Measurements from ENCODE around the gene FXR1.
"Not testable (repeated sequence)": the region's sequence is repeated elsewhere in the genome, so short reads cannot be mapped to it uniquely, and the experiment has no call there.

Gene FXR1

GRCh38 chr3:180934638-180935037 lies 22.2 kb downstream of the FXR1 start:
- no peak for DNase-seq (ENCODE audit: low read depth)

GRCh38 chr3:180940826-180941225 lies 28.4 kb downstream of the FXR1 start:
- no peak for DNase-seq (ENCODE audit: low read depth)

- no peak for DNase-seq (ENCODE audit: low read depth)
Observed at GRCh38 chr3:180947761-180948390, 35.4 kb downstream of the FXR1 start.

- no peak for DNase-seq (ENCODE audit: low read depth)
Observed at GRCh38 chr3:180959691-180960090, 47.2 kb downstream of the FXR1 start.

- DNase-seq (ENCODE audit: low read depth): no peak
Observed at GRCh38 chr3:180961087-180961486, 48.6 kb downstream of the FXR1 start.

- DNase-seq (ENCODE audit: low read depth): no peak
Observed at GRCh38 chr3:180961552-180961951, 49.1 kb downstream of the FXR1 start.

- DNase-seq (ENCODE audit: low read depth): no peak
Observed at GRCh38 chr3:180962530-180962929, 50.1 kb downstream of the FXR1 start.

GRCh38 chr3:180970931-180971330 lies 58.5 kb downstream of the FXR1 start:
- DNase-seq (ENCODE audit: low read depth): no peak

GRCh38 chr3:180973543-180973942 lies 61.1 kb downstream of the FXR1 start:
- DNase-seq (ENCODE audit: low read depth): no peak

GRCh38 chr3:180974286-180974685 lies 61.8 kb downstream of the FXR1 start:
- no peak for DNase-seq (ENCODE audit: low read depth)

GRCh38 chr3:180977498-180977897 lies 65.0 kb downstream of the FXR1 start:
- no peak for DNase-seq (ENCODE audit: low read depth)

GRCh38 chr3:180979961-180980360 lies 67.5 kb downstream of the FXR1 start:
- no peak for DNase-seq (ENCODE audit: low read depth)

- DNase-seq (ENCODE audit: low read depth): no peak
Observed at GRCh38 chr3:180980611-180981010, 68.1 kb downstream of the FXR1 start.

- no peak for DNase-seq (ENCODE audit: low read depth)
Observed at GRCh38 chr3:180981912-180982311, 69.4 kb downstream of the FXR1 start.

- DNase-seq (ENCODE audit: low read depth): no peak
Observed at GRCh38 chr3:180983136-180983535, 70.7 kb downstream of the FXR1 start.

GRCh38 chr3:180986366-180986765 lies 73.9 kb downstream of the FXR1 start:
- not testable (repeated sequence) for DNase-seq (ENCODE audit: low read depth)

- DNase-seq (ENCODE audit: low read depth): no peak
Observed at GRCh38 chr3:180987344-180987743, 74.9 kb downstream of the FXR1 start.

GRCh38 chr3:180989291-180990163 lies 77.1 kb downstream of the FXR1 start, which contains the start of gene DNAJC19:
TSS of gene DNAJC19 (minus strand) at chr3:180989736. CDS start at chr3:180989602, 134 bp downstream.
- peak; percentile 90 for DNase-seq (ENCODE audit: low read depth)

GRCh38 chr3:180990505-180990904 lies 78.0 kb downstream of the FXR1 start:
- DNase-seq (ENCODE audit: low read depth): no peak

- DNase-seq (ENCODE audit: low read depth): no peak
Observed at GRCh38 chr3:180996415-180996932, 84.0 kb downstream of the FXR1 start.

- DNase-seq (ENCODE audit: low read depth): not testable (repeated sequence)
Observed at GRCh38 chr3:181002331-181002730, 89.9 kb downstream of the FXR1 start.

GRCh38 chr3:181003469-181003868 lies 91.0 kb downstream of the FXR1 start:
- DNase-seq (ENCODE audit: low read depth): not testable (repeated sequence)

- DNase-seq (ENCODE audit: low read depth): no peak
Observed at GRCh38 chr3:181006541-181006940, 94.1 kb downstream of the FXR1 start.

All from T-helper 22 cell (primary cell).